ENCODE data around the gene LRRC1.

The LRRC1 gene

GRCh38 chr6:53808302-53808881, 13.6 kb downstream of the LRRC1 start:
- TF ChIP-seq, protein P1, sequence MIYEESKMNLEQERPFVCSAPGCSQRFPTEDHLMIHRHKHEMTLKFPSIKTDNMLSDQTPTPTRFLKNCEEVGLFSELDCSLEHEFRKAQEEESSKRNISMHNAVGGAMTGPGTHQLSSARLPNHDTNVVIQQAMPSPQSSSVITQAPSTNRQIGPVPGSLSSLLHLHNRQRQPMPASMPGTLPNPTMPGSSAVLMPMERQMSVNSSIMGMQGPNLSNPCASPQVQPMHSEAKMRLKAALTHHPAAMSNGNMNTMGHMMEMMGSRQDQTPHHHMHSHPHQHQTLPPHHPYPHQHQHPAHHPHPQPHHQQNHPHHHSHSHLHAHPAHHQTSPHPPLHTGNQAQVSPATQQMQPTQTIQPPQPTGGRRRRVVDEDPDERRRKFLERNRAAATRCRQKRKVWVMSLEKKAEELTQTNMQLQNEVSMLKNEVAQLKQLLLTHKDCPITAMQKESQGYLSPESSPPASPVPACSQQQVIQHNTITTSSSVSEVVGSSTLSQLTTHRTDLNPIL (CRISPR knock-in tag; IDR thresholded peaks at IDR 0.05; ENCODE audit: low read depth), result no peak
- TF ChIP-seq ZNF8 (CRISPR knock-in tag; IDR thresholded peaks at IDR 0.05) (no peak), TSHZ2 (CRISPR knock-in tag; IDR thresholded peaks at IDR 0.05) (no peak)
- no peak for ATAC-seq

DNA sequence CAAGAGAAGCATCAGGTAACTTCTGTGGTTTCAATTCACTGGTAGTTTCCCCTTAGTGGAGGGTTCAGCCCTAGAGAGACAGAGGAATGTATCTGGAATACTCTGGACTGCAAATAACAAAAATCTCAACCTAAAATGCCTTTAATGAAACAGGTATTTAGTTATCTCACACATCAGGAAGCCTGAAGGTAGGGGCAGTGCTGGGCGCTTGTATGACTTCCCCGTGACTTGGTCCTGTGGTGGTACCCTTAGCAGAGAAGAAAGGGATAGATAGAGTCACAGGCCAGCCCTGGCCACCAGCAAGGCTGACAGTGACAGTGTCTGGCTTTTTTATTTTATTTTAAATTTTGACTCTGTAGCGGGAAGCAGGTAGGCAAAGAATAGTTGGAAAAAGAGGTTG, 14.9 kb downstream of the LRRC1 start:
- TF ChIP-seq ZNF565 (CRISPR knock-in tag; conservative IDR thresholded peaks at IDR 0.05; ENCODE audit: low read depth), result no peak
- TF ChIP-seq BACH2 (CRISPR knock-in tag; IDR thresholded peaks at IDR 0.05; ENCODE audit: borderline replicate concordance), result no peak
- TF ChIP-seq ARNTL (CRISPR knock-in tag; IDR thresholded peaks at IDR 0.05; ENCODE audit: borderline replicate concordance, low read depth), result no peak
- no peak for TF ChIP-seq ZNF70 (CRISPR knock-in tag; IDR thresholded peaks at IDR 0.05)
- no peak for TF ChIP-seq ISL1 (CRISPR knock-in tag; IDR thresholded peaks at IDR 0.05)
- no peak for TF ChIP-seq PPARA (CRISPR knock-in tag; IDR thresholded peaks at IDR 0.05; ENCODE audit: borderline replicate concordance)
- TF ChIP-seq ESRRG (CRISPR knock-in tag; IDR thresholded peaks at IDR 0.05), result no peak
- TF ChIP-seq TSHZ2 (CRISPR knock-in tag; IDR thresholded peaks at IDR 0.05), result no peak
- no peak for TF ChIP-seq POU6F1 (CRISPR knock-in tag; IDR thresholded peaks at IDR 0.05; ENCODE audit: borderline replicate concordance, low read depth)
- TF ChIP-seq ZFP30 (CRISPR knock-in tag; IDR thresholded peaks at IDR 0.05), result no peak
- no peak for TF ChIP-seq OSR1 (CRISPR knock-in tag; IDR thresholded peaks at IDR 0.05)
- no peak for TF ChIP-seq ZFP3 (CRISPR knock-in tag; IDR thresholded peaks at IDR 0.05)
- no peak for TF ChIP-seq ZNF8 (CRISPR knock-in tag; IDR thresholded peaks at IDR 0.05)
- TF ChIP-seq ZC3H10 (CRISPR knock-in tag; IDR thresholded peaks at IDR 0.05), result no peak
- no peak for TF ChIP-seq TCF4 (CRISPR knock-in tag; IDR thresholded peaks at IDR 0.05; ENCODE audit: borderline replicate concordance)
- TF ChIP-seq SNAI2 (CRISPR knock-in tag; IDR thresholded peaks at IDR 0.05), result no peak
- TF ChIP-seq CSDC2 (CRISPR knock-in tag; IDR thresholded peaks at IDR 0.05), result no peak
- ATAC-seq, result no peak

GRCh38 chr6:53811082-53811481, 16.3 kb downstream of the LRRC1 start:
- ATAC-seq, result no peak
- TF ChIP-seq ARNTL (CRISPR knock-in tag; IDR thresholded peaks at IDR 0.05; ENCODE audit: borderline replicate concordance, low read depth) (no peak), BACH2 (CRISPR knock-in tag; IDR thresholded peaks at IDR 0.05; ENCODE audit: borderline replicate concordance) (no peak), RARB (CRISPR knock-in tag; IDR thresholded peaks at IDR 0.05) (no peak), TOX (CRISPR knock-in tag; IDR thresholded peaks at IDR 0.05; ENCODE audit: borderline replicate concordance) (no peak), ISL1 (CRISPR knock-in tag; IDR thresholded peaks at IDR 0.05) (no peak), TSHZ2 (CRISPR knock-in tag; IDR thresholded peaks at IDR 0.05) (no peak), SNAI2 (CRISPR knock-in tag; IDR thresholded peaks at IDR 0.05) (no peak)
- TF ChIP-seq, protein P1 (CRISPR knock-in tag; IDR thresholded peaks at IDR 0.05; ENCODE audit: low read depth), result no peak
- TF ChIP-seq, protein P2, sequence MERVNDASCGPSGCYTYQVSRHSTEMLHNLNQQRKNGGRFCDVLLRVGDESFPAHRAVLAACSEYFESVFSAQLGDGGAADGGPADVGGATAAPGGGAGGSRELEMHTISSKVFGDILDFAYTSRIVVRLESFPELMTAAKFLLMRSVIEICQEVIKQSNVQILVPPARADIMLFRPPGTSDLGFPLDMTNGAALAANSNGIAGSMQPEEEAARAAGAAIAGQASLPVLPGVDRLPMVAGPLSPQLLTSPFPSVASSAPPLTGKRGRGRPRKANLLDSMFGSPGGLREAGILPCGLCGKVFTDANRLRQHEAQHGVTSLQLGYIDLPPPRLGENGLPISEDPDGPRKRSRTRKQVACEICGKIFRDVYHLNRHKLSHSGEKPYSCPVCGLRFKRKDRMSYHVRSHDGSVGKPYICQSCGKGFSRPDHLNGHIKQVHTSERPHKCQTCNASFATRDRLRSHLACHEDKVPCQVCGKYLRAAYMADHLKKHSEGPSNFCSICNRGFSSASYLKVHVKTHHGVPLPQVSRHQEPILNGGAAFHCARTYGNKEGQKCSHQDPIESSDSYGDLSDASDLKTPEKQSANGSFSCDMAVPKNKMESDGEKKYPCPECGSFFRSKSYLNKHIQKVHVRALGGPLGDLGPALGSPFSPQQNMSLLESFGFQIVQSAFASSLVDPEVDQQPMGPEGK (CRISPR knock-in tag; IDR thresholded peaks at IDR 0.05; ENCODE audit: borderline replicate concordance), result no peak
